ENCODE results near the gene CGNL1.

The CGNL1 gene

GRCh38 chr15:57451555-57451954, 75.2 kb downstream of the CGNL1 start:
- H2AFZ ChIP-seq (ENCODE audit: low read length), result no peak overlapping the region
- no peak overlapping the region for H3K9ac ChIP-seq (ENCODE audit: low read length)
- H3K27ac ChIP-seq (ENCODE audit: low read length), result no peak overlapping the region
- TF ChIP-seq EZH2phosphoT487 (IDR thresholded peaks at IDR 0.05; ENCODE audit: low read length), result no peak
- TF ChIP-seq CTCF (IDR thresholded peaks at IDR 0.05; ENCODE audit: low read length), result no peak
- TF ChIP-seq EZH2 (optimal IDR thresholded peaks at IDR 0.05; ENCODE audit: low read depth, low read length), result no peak
- H3K79me2 ChIP-seq (ENCODE audit: low read length), result no peaks in the 10 kb centered on the region
- no peak overlapping the region for H3K4me2 ChIP-seq (ENCODE audit: low read depth, low read length)
- no peaks in the 10 kb centered on the region for H4K20me1 ChIP-seq (ENCODE audit: insufficient read depth, low read length)
- H3K27me3 ChIP-seq (replicated peaks; ENCODE audit: insufficient read depth, low read length), result no peaks in the 10 kb centered on the region
- H3K9me3 ChIP-seq (replicated peaks; ENCODE audit: insufficient read depth, low read length), result no peaks in the 10 kb centered on the region
- no peaks in the 10 kb centered on the region for H3F3A ChIP-seq (ENCODE audit: insufficient read depth, low read length)
- no peak overlapping the region for H3K4me3 ChIP-seq (ENCODE audit: low read length)
- no peak for DNase-seq
- H3K9me2 ChIP-seq (replicated peaks; ENCODE audit: insufficient read depth, low read length), result no peaks in the 10 kb centered on the region
- no peaks in the 10 kb centered on the region for H3K4me1 ChIP-seq (ENCODE audit: low read length)
- no peaks in the 10 kb centered on the region for H3K36me3 ChIP-seq (replicated peaks; ENCODE audit: insufficient read depth, low read length)

- H3F3A ChIP-seq (ENCODE audit: insufficient read depth, low read length), result no peaks in the 10 kb centered on the region
Measured at GRCh38 chr15:57452090-57452754, 75.9 kb downstream of the CGNL1 start.

GRCh38 chr15:57455929-57456328, 79.6 kb downstream of the CGNL1 start:
- no peaks in the 10 kb centered on the region for H3K36me3 ChIP-seq (replicated peaks; ENCODE audit: insufficient read depth, low read length)

More at GRCh38 chr15:57452090-57452754, 75.9 kb downstream of the CGNL1 start:
- Histone ChIP-seq H3K4me3 (ENCODE audit: low read length) (no peak overlapping the region), H3K4me2 (ENCODE audit: low read depth, low read length) (no peak overlapping the region), H2AFZ (ENCODE audit: low read length) (no peak overlapping the region), H3K4me1 (ENCODE audit: low read length) (no peaks in the 10 kb centered on the region), H3K27me3 (replicated peaks; ENCODE audit: insufficient read depth, low read length) (no peaks in the 10 kb centered on the region), H3K79me2 (ENCODE audit: low read length) (no peaks in the 10 kb centered on the region), H3K36me3 (replicated peaks; ENCODE audit: insufficient read depth, low read length) (no peaks in the 10 kb centered on the region), H3K27ac (ENCODE audit: low read length) (no peak overlapping the region), H4K20me1 (ENCODE audit: insufficient read depth, low read length) (no peaks in the 10 kb centered on the region), H3K9me3 (replicated peaks; ENCODE audit: insufficient read depth, low read length) (no peaks in the 10 kb centered on the region), H3K9me2 (replicated peaks; ENCODE audit: insufficient read depth, low read length) (no peaks in the 10 kb centered on the region), H3K9ac (ENCODE audit: low read length) (no peak overlapping the region)
- TF ChIP-seq CTCF (IDR thresholded peaks at IDR 0.05; ENCODE audit: low read length) (no peak), EZH2phosphoT487 (IDR thresholded peaks at IDR 0.05; ENCODE audit: low read length) (no peak), EZH2 (optimal IDR thresholded peaks at IDR 0.05; ENCODE audit: low read depth, low read length) (no peak)
- DNase-seq, result no peak

More at GRCh38 chr15:57455929-57456328, 79.6 kb downstream of the CGNL1 start:
- H3K4me1 ChIP-seq (ENCODE audit: low read length), result no peaks in the 10 kb centered on the region
- no peak overlapping the region for H2AFZ ChIP-seq (ENCODE audit: low read length)
- H3K9ac ChIP-seq (ENCODE audit: low read length), result no peak overlapping the region
- H3K27ac ChIP-seq (ENCODE audit: low read length), result no peak overlapping the region
- no peaks in the 10 kb centered on the region for H3K79me2 ChIP-seq (ENCODE audit: low read length)
- H3F3A ChIP-seq (ENCODE audit: insufficient read depth, low read length), result no peaks in the 10 kb centered on the region
- DNase-seq, result no peak
- no peaks in the 10 kb centered on the region for H3K27me3 ChIP-seq (replicated peaks; ENCODE audit: insufficient read depth, low read length)
- H3K4me3 ChIP-seq (ENCODE audit: low read length), result no peak overlapping the region
- no peaks in the 10 kb centered on the region for H3K9me2 ChIP-seq (replicated peaks; ENCODE audit: insufficient read depth, low read length)
- no peak overlapping the region for H3K4me2 ChIP-seq (ENCODE audit: low read depth, low read length)
- TF ChIP-seq EZH2 (optimal IDR thresholded peaks at IDR 0.05; ENCODE audit: low read depth, low read length), result no peak
- TF ChIP-seq EZH2phosphoT487 (IDR thresholded peaks at IDR 0.05; ENCODE audit: low read length), result no peak
- TF ChIP-seq CTCF (IDR thresholded peaks at IDR 0.05; ENCODE audit: low read length), result no peak
- H4K20me1 ChIP-seq (ENCODE audit: insufficient read depth, low read length), result no peaks in the 10 kb centered on the region
- no peaks in the 10 kb centered on the region for H3K9me3 ChIP-seq (replicated peaks; ENCODE audit: insufficient read depth, low read length)
